Ectodermal cell (in vitro differentiated cells): Measurements from ENCODE around the gene LRRC3.

Source experiments
- H3K27ac ChIP-seq: 2 replicates; pipeline ENCODE4 v1.7.0; 2013; ENCODE audit warnings: mild to moderate bottlenecking, low read depth, low read length; ENCODE audit not compliant: insufficient read depth, poor library complexity, severe bottlenecking
- H3K27me3 ChIP-seq: 2 replicates; pipeline ENCODE4 v1.7.0; 2013; ENCODE audit warnings: mild to moderate bottlenecking, low read length; ENCODE audit not compliant: insufficient read depth, control insufficient read depth, poor library complexity, severe bottlenecking
- H3K36me3 ChIP-seq: one replicate; pipeline ENCODE4 v1.7.0; 2013; ENCODE audit warnings: low read length; ENCODE audit not compliant: control insufficient read depth, insufficient read depth
- H3K4me1 ChIP-seq: one replicate; pipeline ENCODE4 v1.7.0; 2013; ENCODE audit warnings: low read length; ENCODE audit not compliant: control insufficient read depth, insufficient read depth
- H3K4me3 ChIP-seq: 2 replicates; pipeline ENCODE4 v1.7.0; 2013; ENCODE audit warnings: low read depth, low read length, control low read depth; ENCODE audit not compliant: insufficient read depth
- H3K9me3 ChIP-seq: 2 replicates; pipeline ENCODE4 v1.7.0; 2013; ENCODE audit warnings: mild to moderate bottlenecking, low read length, moderate library complexity; ENCODE audit not compliant: control insufficient read depth
- WGBS, 2 experiments: methylation state at CpG; one replicate each; pipeline ENCODE4 v1.1.7; 2013; ENCODE audit warnings: missing lambda C conversion rate in 2 of 2; 5-methylcytosine and 5-hydroxymethylcytosine counted together

The LRRC3 gene

DNA sequence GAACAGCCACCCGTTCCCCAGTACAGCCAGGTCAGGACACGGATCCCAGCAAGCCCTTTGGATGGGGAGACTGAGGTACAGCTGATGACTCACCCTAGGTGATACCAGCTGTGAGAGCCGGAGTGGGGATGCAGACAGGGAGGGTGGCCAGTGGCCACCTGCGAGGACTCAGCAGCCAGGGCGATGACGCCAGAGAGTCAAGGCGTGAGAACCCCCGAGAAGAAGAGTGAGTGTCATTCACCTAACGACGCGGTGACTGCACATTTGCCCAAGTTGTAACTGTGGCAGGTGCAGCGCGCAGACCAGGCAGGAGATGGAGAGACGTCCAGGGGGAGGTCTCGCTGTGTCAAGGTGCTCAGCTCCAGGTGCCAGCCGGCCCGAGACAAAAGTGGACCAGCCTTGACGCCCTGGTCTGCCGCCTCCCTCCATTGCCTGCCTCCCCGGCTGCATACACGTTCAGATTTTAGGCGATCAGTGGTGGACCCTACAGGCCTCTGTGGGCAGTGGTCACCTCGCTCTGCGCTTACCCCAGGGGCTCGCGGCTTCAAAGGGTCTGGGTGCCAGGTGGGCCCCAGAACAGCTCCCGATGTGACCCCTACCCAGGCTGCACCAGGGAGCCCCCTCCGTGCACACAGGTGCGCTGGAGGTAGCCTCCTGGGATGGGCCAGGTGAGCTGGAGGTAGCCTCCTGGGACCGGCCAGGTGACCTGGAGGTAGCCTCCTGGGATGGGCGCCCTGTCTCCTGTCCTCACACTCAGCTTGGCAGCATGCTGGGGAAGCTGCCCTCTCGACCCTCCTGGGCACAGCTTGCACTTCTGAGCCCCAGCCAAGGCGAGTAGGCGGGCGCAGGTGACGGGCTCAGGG lies 11.9 kb downstream of the LRRC3 start:
- Histone ChIP-seq H3K9me3 (no peaks in the 10 kb centered on the region), H3K27ac (no peak overlapping the region), H3K4me1 (no peaks in the 10 kb centered on the region), H3K4me3 (no peak overlapping the region), H3K36me3 (no peaks in the 10 kb centered on the region), H3K27me3 (no peaks in the 10 kb centered on the region)
- 94% methylated on average over 36 of the region's 36 CpGs for WGBS, 2 experiments

- Histone ChIP-seq H3K27ac (no peak overlapping the region), H3K27me3 (no peaks in the 10 kb centered on the region), H3K4me1 (no peaks in the 10 kb centered on the region), H3K9me3 (no peaks in the 10 kb centered on the region), H3K36me3 (no peaks in the 10 kb centered on the region), H3K4me3 (no peak overlapping the region)
- 95 to 96% methylated on average over 15 of the region's 15 CpGs for WGBS, 2 experiments
Measured at GRCh38 chr21:44467859-44468195, 12.5 kb downstream of the LRRC3 start.

- Histone ChIP-seq H3K4me3 (no peak overlapping the region), H3K27me3 (no peaks in the 10 kb centered on the region), H3K27ac (no peak overlapping the region), H3K36me3 (no peaks in the 10 kb centered on the region), H3K9me3 (no peaks in the 10 kb centered on the region), H3K4me1 (no peaks in the 10 kb centered on the region)
Measured at GRCh38 chr21:44471341-44471740, 16.0 kb downstream of the LRRC3 start.

DNA sequence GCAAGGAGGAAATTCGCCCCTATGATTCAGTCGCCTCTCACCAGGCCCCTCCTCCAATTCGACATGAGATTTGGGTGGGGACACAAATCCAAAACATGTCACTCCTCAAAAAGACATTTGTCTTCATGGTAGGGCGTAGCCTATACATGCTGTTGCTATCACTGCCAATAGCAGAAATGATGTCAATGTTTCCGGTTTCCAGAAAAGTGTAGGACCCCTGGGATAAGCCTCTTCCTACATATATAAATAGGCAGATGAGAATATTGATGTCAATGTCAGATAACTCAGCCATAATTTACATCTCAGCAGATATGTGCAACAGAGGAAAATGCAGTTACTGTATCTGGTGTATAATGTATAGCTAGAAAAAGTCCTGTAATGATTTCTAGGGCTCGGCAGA lies 16.7 kb downstream of the LRRC3 start:
- 93 to 94% methylated on average over 6 of the region's 6 CpGs for WGBS, 2 experiments
- H3K4me1 ChIP-seq = no peaks in the 10 kb centered on the region
- H3K4me3 ChIP-seq = no peak overlapping the region
- H3K27me3 ChIP-seq = no peaks in the 10 kb centered on the region
- no peaks in the 10 kb centered on the region for H3K36me3 ChIP-seq
- H3K27ac ChIP-seq = no peak overlapping the region
- H3K9me3 ChIP-seq = no peaks in the 10 kb centered on the region

DNA sequence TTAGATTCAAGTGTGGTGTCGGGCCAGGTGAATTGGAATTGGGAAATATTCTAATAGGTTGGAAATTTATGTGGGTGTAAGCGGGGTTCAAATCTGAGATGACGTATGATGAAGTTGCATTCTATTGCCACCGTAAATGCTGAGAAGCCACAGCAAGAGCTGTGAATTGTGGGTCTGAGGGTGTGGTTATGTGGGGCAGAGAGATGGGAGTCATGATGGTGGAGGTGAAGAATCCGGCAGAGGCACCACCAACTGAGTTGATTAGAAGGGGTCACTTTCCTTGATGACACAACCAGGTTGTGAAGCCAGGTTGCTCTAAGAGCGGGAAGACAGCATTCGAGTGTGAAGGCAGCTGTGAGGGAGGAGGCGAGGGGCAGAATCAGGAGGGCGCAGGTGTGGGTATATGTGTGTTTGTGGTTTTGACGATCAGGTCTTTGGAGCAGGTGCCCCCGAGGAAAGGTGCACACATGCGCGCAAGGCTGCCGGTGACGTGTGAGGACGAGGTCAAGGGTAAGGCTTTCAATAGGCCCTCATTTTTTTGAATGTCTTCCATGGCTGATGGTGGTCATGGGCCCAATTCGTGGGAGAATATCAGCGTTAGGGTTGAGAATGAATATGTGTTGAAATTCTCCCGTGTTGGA lies 18.7 kb downstream of the LRRC3 start:
- WGBS, 2 experiments = 93 to 94% methylated on average over 18 of the region's 19 CpGs
- Histone ChIP-seq H3K27me3 (no peaks in the 10 kb centered on the region), H3K36me3 (no peaks in the 10 kb centered on the region)

GRCh38 chr21:44475266-44475845 lies 20.0 kb downstream of the LRRC3 start:
- no peaks in the 10 kb centered on the region for H3K27me3 ChIP-seq
- no peaks in the 10 kb centered on the region for H3K4me1 ChIP-seq
- WGBS, 2 experiments = 94% methylated on average over 17 of the region's 17 CpGs
- H3K36me3 ChIP-seq = no peaks in the 10 kb centered on the region
- no peak overlapping the region for H3K27ac ChIP-seq
- H3K9me3 ChIP-seq = no peaks in the 10 kb centered on the region
- H3K4me3 ChIP-seq = no peak overlapping the region

More for the DNA sequence above, 18.7 kb downstream of the LRRC3 start:
- H3K4me3 ChIP-seq = no peak overlapping the region
- no peaks in the 10 kb centered on the region for H3K9me3 ChIP-seq
- no peaks in the 10 kb centered on the region for H3K4me1 ChIP-seq
- H3K27ac ChIP-seq = no peak overlapping the region

DNA sequence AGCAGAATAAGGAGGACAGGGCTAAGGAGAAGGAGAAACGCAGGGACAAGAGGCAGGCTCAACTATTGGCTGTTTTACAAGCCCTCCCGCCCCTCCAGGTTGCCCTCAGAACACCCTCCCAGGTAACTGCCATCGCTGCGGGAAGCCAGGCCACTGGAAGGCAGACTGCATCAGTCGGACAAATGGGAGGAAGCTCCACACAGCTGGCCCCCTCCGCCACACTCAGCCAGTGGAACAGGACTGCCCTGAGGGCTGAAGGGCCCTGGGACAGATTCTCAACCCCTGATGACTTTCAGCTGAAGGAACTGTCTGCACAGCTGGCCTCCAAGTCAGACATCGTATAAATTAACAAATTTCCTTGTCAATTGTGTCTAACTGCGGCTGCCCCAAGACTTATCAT lies 21.8 kb downstream of the LRRC3 start:
- Histone ChIP-seq H3K27ac (no peak overlapping the region), H3K4me1 (no peaks in the 10 kb centered on the region), H3K27me3 (no peaks in the 10 kb centered on the region), H3K4me3 (no peak overlapping the region), H3K9me3 (no peaks in the 10 kb centered on the region), H3K36me3 (no peaks in the 10 kb centered on the region)
- 85 to 87% methylated on average over 7 to 8 of the region's 8 CpGs for WGBS, 2 experiments

DNA sequence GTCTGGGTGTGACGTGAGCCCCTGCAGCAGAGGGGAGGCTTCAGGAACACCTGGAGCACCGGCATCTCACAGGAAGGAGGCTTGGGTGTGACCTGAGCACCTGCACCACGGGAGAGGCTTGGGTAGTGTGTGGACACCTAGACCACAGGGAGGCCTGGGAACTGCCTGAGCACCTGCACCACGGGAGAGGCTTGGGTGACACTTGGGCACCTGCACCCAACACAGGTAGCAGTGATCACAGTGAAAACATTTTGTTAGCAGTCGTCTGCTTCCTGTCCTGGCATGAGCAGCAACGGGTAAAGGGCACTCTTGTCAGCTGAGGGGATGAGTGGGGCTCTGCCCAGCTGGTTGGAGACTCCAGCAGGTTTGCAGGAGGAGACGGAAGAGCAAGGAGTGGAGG lies 22.4 kb downstream of the LRRC3 start:
- H3K27ac ChIP-seq = no peak overlapping the region
- 87 to 90% methylated on average over 7 of the region's 7 CpGs for WGBS, 2 experiments
- no peaks in the 10 kb centered on the region for H3K36me3 ChIP-seq
- no peaks in the 10 kb centered on the region for H3K27me3 ChIP-seq
- no peak overlapping the region for H3K4me3 ChIP-seq
- H3K4me1 ChIP-seq = no peaks in the 10 kb centered on the region
- H3K9me3 ChIP-seq = no peaks in the 10 kb centered on the region

DNA sequence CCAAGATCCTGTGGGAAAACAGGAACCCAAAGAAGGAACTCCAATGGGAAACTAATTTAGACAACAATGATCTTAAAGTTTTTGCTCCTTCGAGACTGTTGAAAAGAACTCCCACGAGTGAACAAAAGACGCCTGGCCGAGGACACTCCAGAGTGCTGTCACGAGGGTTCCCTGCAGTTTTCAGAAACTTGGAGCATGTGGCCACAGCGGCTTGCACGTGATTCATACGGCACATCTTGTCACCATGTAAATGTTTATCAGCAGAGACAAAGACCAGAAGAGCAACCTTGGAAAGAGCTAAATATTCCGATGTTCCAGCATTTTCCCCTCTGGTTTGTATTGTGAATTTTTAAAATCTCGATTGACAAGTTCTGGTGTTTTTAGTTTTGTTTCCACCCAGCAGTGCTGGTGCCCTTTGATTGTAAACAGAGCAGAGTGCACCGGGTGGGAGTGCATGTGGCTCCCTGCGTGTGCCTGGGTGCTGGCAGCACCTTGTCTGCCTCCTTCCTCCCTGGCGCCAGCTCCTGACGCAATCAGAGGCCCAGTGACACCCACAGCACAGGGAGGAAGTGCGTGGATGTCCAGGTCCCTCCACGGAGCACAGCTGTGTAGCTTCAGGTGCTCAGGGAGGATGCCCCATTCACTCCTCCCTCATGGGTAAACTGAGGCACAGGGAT lies 23.0 kb downstream of the LRRC3 start:
- Histone ChIP-seq H3K27ac (no peak overlapping the region), H3K4me1 (no peaks in the 10 kb centered on the region), H3K9me3 (no peaks in the 10 kb centered on the region), H3K4me3 (no peak overlapping the region), H3K27me3 (no peaks in the 10 kb centered on the region), H3K36me3 (no peaks in the 10 kb centered on the region)
- 92% methylated on average over 16 of the region's 16 CpGs for WGBS, 2 experiments

DNA sequence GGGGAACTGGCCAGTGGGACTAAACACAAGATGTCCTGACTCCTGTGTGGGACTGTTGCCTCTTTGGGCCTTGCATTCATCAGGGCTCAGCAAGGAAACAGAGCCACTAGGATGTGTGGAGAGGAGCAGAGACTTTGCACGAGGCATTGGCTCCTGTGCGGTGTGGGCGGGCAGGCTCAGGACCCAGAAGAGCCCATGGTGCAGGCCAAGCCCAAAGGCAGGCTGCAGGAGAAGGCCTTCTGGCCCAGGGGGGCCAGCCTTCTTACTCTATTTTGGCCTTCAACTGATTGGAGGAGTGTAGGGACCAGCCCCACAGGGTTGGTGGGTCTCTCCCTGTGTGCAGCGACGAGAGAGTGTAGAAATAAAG lies 23.5 kb downstream of the LRRC3 start:
- Histone ChIP-seq H3K36me3 (no peaks in the 10 kb centered on the region), H3K4me3 (no peak overlapping the region), H3K27ac (no peak overlapping the region), H3K27me3 (no peaks in the 10 kb centered on the region), H3K9me3 (no peaks in the 10 kb centered on the region), H3K4me1 (no peaks in the 10 kb centered on the region)
- WGBS, 2 experiments = 95 to 96% methylated on average over 5 of the region's 5 CpGs
